Tibial nerve (tissue), 4 donors: ENCODE data around the gene NEO1. TPM values are rescaled to one million over a fixed set of nuclear protein-coding genes. Genes with fewer than 3 reads are reported as not detected.

Experiments used
- DNase-seq, 2 donors: peaks; one replicate each; pipeline ENCODE4 v3.0.0-alpha.2; 2019; ENCODE audit warnings: low spot score in 2 of 2
- H3K27ac ChIP-seq, 4 donors: fragments of 200-600 bp; sonication (generic) in 3 of 4; one replicate each; pipeline ENCODE4 v1.5.1; 2017 to 2019; ENCODE audit warnings: mild to moderate bottlenecking in 1 of 4
- H3K27me3 ChIP-seq, 2 donors: fragments of 200-600 bp; sonication (generic) in 1 of 2; one replicate each; pipeline versions ENCODE4 v1.5.1 to v1.6.0; 2017 to 2019
- H3K36me3 ChIP-seq, 3 donors: fragments of 200-600 bp; sonication (generic); one replicate each; pipeline ENCODE4 v1.5.1; 2018 to 2019
- H3K4me1 ChIP-seq, 4 donors: fragments of 200-600 bp; sonication (generic) in 3 of 4; one replicate each; pipeline ENCODE4 v1.5.1; 2017 to 2019
- H3K4me3 ChIP-seq, 4 donors: fragments of 200-600 bp; sonication (generic) in 3 of 4; one replicate each; pipeline ENCODE4 v1.5.1; 2017 to 2019; ENCODE audit warnings: mild to moderate bottlenecking in 1 of 4, moderate library complexity in 1 of 4
- H3K9me3 ChIP-seq, 4 donors: fragments of 200-600 bp; sonication (generic) in 3 of 4; one replicate each; pipeline ENCODE4 v1.5.1; 2017 to 2019
- EP300 ChIP-seq, 2 donors: sonication (generic); formaldehyde crosslinking; IDR thresholded peaks; one replicate each; pipeline ENCODE4 v1.6.1; 2017; ENCODE audit warnings: antibody characterized with exemption in 2 of 2, mild to moderate bottlenecking in 1 of 2
- POLR2A ChIP-seq, 2 donors: fragments of 450-650 bp; IDR thresholded peaks; one replicate each; pipeline ENCODE4 v1.6.1; 2017; ENCODE audit warnings: antibody characterized with exemption in 2 of 2, mild to moderate bottlenecking in 2 of 2, moderate library complexity in 2 of 2
- WGBS, 2 donors: methylation state at CpG; one replicate each; pipeline ENCODE4 v1.1.5; 2018; 5-methylcytosine and 5-hydroxymethylcytosine counted together
- total RNA-seq, 4 donors: library from RNA; depleted of rRNA; stranded (reverse); fragments of >200 nt; gene quantifications; one replicate each; pipeline ENCODE4 v1.1.0, GENCODE V29; 2016
- TF ChIP-seq, protein P1 (sequence below), 5 experiments: fragments of 200-600 bp in 3 of 5; fragments of 450-650 bp in 2 of 5; sonication (generic) in 3 of 5; IDR thresholded peaks; one replicate each; pipeline ENCODE4 v1.5.1; 2016 to 2019; ENCODE audit warnings: antibody characterized with exemption in 5 of 5, mild to moderate bottlenecking in 3 of 5, moderate library complexity in 2 of 5

NEO1 gene
- total RNA-seq, 4 donors from 2014 or later: 18.6 to 48.3 (median 41.4) TPM

GRCh38 chr15:73038220-73038619 lies 14.0 kb upstream of the NEO1 start:
- no peak for TF ChIP-seq POLR2A (IDR thresholded peaks at IDR 0.05)
- no peak for TF ChIP-seq EP300 (IDR thresholded peaks at IDR 0.05)
- TF ChIP-seq, protein P1, sequence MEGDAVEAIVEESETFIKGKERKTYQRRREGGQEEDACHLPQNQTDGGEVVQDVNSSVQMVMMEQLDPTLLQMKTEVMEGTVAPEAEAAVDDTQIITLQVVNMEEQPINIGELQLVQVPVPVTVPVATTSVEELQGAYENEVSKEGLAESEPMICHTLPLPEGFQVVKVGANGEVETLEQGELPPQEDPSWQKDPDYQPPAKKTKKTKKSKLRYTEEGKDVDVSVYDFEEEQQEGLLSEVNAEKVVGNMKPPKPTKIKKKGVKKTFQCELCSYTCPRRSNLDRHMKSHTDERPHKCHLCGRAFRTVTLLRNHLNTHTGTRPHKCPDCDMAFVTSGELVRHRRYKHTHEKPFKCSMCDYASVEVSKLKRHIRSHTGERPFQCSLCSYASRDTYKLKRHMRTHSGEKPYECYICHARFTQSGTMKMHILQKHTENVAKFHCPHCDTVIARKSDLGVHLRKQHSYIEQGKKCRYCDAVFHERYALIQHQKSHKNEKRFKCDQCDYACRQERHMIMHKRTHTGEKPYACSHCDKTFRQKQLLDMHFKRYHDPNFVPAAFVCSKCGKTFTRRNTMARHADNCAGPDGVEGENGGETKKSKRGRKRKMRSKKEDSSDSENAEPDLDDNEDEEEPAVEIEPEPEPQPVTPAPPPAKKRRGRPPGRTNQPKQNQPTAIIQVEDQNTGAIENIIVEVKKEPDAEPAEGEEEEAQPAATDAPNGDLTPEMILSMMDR (IDR thresholded peaks at IDR 0.05): no peak
- WGBS, 2 donors: 69 to 73% methylated on average over 4 of the region's 4 CpGs
- H3K27ac ChIP-seq: no peak overlapping the region
- no peak overlapping the region for H3K4me3 ChIP-seq
- no peaks in the 10 kb centered on the region for H3K36me3 ChIP-seq
- H3K4me1 ChIP-seq: no peaks in the 10 kb centered on the region
- no peak for DNase-seq
- H3K9me3 ChIP-seq: no peaks in the 10 kb centered on the region
- peaks cover 0 to 3% of the 10 kb centered on the region in 2 donors for H3K27me3 ChIP-seq

- no peaks in the 10 kb centered on the region for H3K36me3 ChIP-seq
- H3K9me3 ChIP-seq: no peaks in the 10 kb centered on the region
- no peak overlapping the region for H3K4me3 ChIP-seq
- no peak overlapping the region for H3K27ac ChIP-seq
- 61 to 64% methylated on average over 5 of the region's 5 CpGs for WGBS, 2 donors
- peaks cover 0 to 16% (median 0%) of the 10 kb centered on the region in 4 donors for H3K4me1 ChIP-seq
- DNase-seq: no peak
- TF ChIP-seq, protein P1 (IDR thresholded peaks at IDR 0.05): no peak
- no peak for TF ChIP-seq EP300 (IDR thresholded peaks at IDR 0.05)
- TF ChIP-seq POLR2A (IDR thresholded peaks at IDR 0.05): no peak
- no peaks in the 10 kb centered on the region for H3K27me3 ChIP-seq
These were observed 6.2 kb upstream of the NEO1 start for GRCh38 chr15:73046073-73046472.

GRCh38 chr15:73047882-73048281 lies 4.4 kb upstream of the NEO1 start:
- 71 to 82% methylated on average over 6 of the region's 6 CpGs for WGBS, 2 donors

GRCh38 chr15:73048624-73049295 lies 3.5 kb upstream of the NEO1 start:
- Histone ChIP-seq H3K9me3 (no peaks in the 10 kb centered on the region), H3K4me1 (peaks cover 0 to 25% (median 4%) of the 10 kb centered on the region in 4 donors), H3K4me3 (no peak overlapping the region), H3K27ac (no peak overlapping the region), H3K27me3 (no peaks in the 10 kb centered on the region), H3K36me3 (no peaks in the 10 kb centered on the region)
- TF ChIP-seq EP300 (IDR thresholded peaks at IDR 0.05): no peak
- TF ChIP-seq POLR2A (IDR thresholded peaks at IDR 0.05): no peak
- TF ChIP-seq, protein P1 (IDR thresholded peaks at IDR 0.05): no peak
- no peak for DNase-seq
- 44 to 55% methylated on average over 3 of the region's 3 CpGs for WGBS, 2 donors

More at GRCh38 chr15:73047882-73048281, 4.4 kb upstream of the NEO1 start:
- no peak for DNase-seq
- Histone ChIP-seq H3K9me3 (no peaks in the 10 kb centered on the region), H3K27me3 (no peaks in the 10 kb centered on the region), H3K36me3 (no peaks in the 10 kb centered on the region), H3K4me3 (no peak overlapping the region), H3K27ac (no peak overlapping the region), H3K4me1 (peaks cover 0 to 18% (median 0%) of the 10 kb centered on the region in 4 donors)
- TF ChIP-seq, protein P1 (IDR thresholded peaks at IDR 0.05): no peak
- no peak for TF ChIP-seq POLR2A (IDR thresholded peaks at IDR 0.05)
- TF ChIP-seq EP300 (IDR thresholded peaks at IDR 0.05): no peak

- no peaks in the 10 kb centered on the region for H3K27me3 ChIP-seq
- H3K4me1 ChIP-seq: peaks cover 0 to 34% (median 4%) of the 10 kb centered on the region in 4 donors
- peak overlapping the region in 1 of 4 donors; percentile 0 for H3K27ac ChIP-seq
- H3K9me3 ChIP-seq: no peaks in the 10 kb centered on the region
- TF ChIP-seq EP300 (IDR thresholded peaks at IDR 0.05): no peak
- no peak for TF ChIP-seq POLR2A (IDR thresholded peaks at IDR 0.05)
- TF ChIP-seq, protein P1 (IDR thresholded peaks at IDR 0.05): no peak
- no peak for DNase-seq
- H3K36me3 ChIP-seq: no peaks in the 10 kb centered on the region
- H3K4me3 ChIP-seq: no peak overlapping the region
- WGBS, 2 donors: 29 to 31% methylated on average over 4 of the region's 4 CpGs
These were observed 2.6 kb upstream of the NEO1 start for GRCh38 chr15:73049564-73050215.
